Mucosa of stomach (tissue), 1 donor: Measurements from ENCODE around the gene LDLRAD4.

Source experiments
- H3K27me3 ChIP-seq: one replicate; pipeline ENCODE4 v1.7.0; 2013; ENCODE audit warnings: mild to moderate bottlenecking, low read length; ENCODE audit not compliant: control insufficient read depth, insufficient read depth
- H3K36me3 ChIP-seq: one replicate; pipeline ENCODE4 v1.7.0; 2013; ENCODE audit warnings: low read length; ENCODE audit not compliant: control insufficient read depth, insufficient read depth
- H3K4me1 ChIP-seq: one replicate; pipeline ENCODE4 v1.7.0; 2013; ENCODE audit warnings: mild to moderate bottlenecking, low read length; ENCODE audit not compliant: control insufficient read depth, insufficient read depth
- H3K4me3 ChIP-seq: one replicate; pipeline ENCODE4 v1.7.0; 2013; ENCODE audit warnings: low read length
- H3K9ac ChIP-seq: one replicate; pipeline ENCODE4 v1.7.0; 2013; ENCODE audit warnings: mild to moderate bottlenecking, low read length, moderate library complexity
- H3K9me3 ChIP-seq: one replicate; pipeline ENCODE4 v1.7.0; 2013; ENCODE audit warnings: mild to moderate bottlenecking, low read length, moderate library complexity; ENCODE audit not compliant: control insufficient read depth
- donor health status: Pancreatic carcinoma.

Gene LDLRAD4

GRCh38 chr18:13429016-13429415 is 210.5 kb downstream of the LDLRAD4 start:
- peaks cover 15% of the 10 kb centered on the region for H3K4me1 ChIP-seq
- H3K9me3 ChIP-seq, result no peaks in the 10 kb centered on the region
- no peaks in the 10 kb centered on the region for H3K27me3 ChIP-seq
- H3K4me3 ChIP-seq, result no peak overlapping the region
- no peak overlapping the region for H3K9ac ChIP-seq
- H3K36me3 ChIP-seq, result no peaks in the 10 kb centered on the region

GRCh38 chr18:13429884-13430510 is 211.4 kb downstream of the LDLRAD4 start:
- H3K9ac ChIP-seq, result no peak overlapping the region
- no peaks in the 10 kb centered on the region for H3K9me3 ChIP-seq
- H3K36me3 ChIP-seq, result no peaks in the 10 kb centered on the region
- no peak overlapping the region for H3K4me3 ChIP-seq
- H3K4me1 ChIP-seq, result peaks cover 15% of the 10 kb centered on the region
- H3K27me3 ChIP-seq, result no peaks in the 10 kb centered on the region

- no peak overlapping the region for H3K9ac ChIP-seq
- H3K27me3 ChIP-seq, result no peaks in the 10 kb centered on the region
- no peaks in the 10 kb centered on the region for H3K9me3 ChIP-seq
- H3K4me1 ChIP-seq, result peaks cover 10% of the 10 kb centered on the region
- H3K4me3 ChIP-seq, result no peak overlapping the region
- no peaks in the 10 kb centered on the region for H3K36me3 ChIP-seq
Observed at GRCh38 chr18:13430663-13431062, 212.1 kb downstream of the LDLRAD4 start.

GRCh38 chr18:13431886-13432285 is 213.3 kb downstream of the LDLRAD4 start:
- Histone ChIP-seq H3K27me3 (no peaks in the 10 kb centered on the region), H3K9ac (no peak overlapping the region), H3K4me1 (no peaks in the 10 kb centered on the region)

GRCh38 chr18:13433125-13433524 is 214.6 kb downstream of the LDLRAD4 start:
- Histone ChIP-seq H3K9ac (no peak overlapping the region), H3K9me3 (no peaks in the 10 kb centered on the region), H3K4me1 (no peaks in the 10 kb centered on the region), H3K27me3 (no peaks in the 10 kb centered on the region), H3K36me3 (no peaks in the 10 kb centered on the region), H3K4me3 (no peak overlapping the region)

More at GRCh38 chr18:13431886-13432285, 213.3 kb downstream of the LDLRAD4 start:
- no peak overlapping the region for H3K4me3 ChIP-seq
- no peaks in the 10 kb centered on the region for H3K9me3 ChIP-seq
- no peaks in the 10 kb centered on the region for H3K36me3 ChIP-seq

- Histone ChIP-seq H3K36me3 (no peaks in the 10 kb centered on the region), H3K9ac (no peak overlapping the region), H3K4me3 (no peak overlapping the region), H3K4me1 (no peaks in the 10 kb centered on the region), H3K9me3 (no peaks in the 10 kb centered on the region), H3K27me3 (no peaks in the 10 kb centered on the region)
Observed at GRCh38 chr18:13433685-13434084, 215.1 kb downstream of the LDLRAD4 start.

- H3K27me3 ChIP-seq, result no peaks in the 10 kb centered on the region
- no peak overlapping the region for H3K9ac ChIP-seq
- H3K36me3 ChIP-seq, result no peaks in the 10 kb centered on the region
- no peak overlapping the region for H3K4me3 ChIP-seq
- no peaks in the 10 kb centered on the region for H3K4me1 ChIP-seq
- no peaks in the 10 kb centered on the region for H3K9me3 ChIP-seq
Observed at GRCh38 chr18:13434854-13435253, 216.3 kb downstream of the LDLRAD4 start.

- Histone ChIP-seq H3K36me3 (no peaks in the 10 kb centered on the region), H3K9ac (no peak overlapping the region), H3K9me3 (no peaks in the 10 kb centered on the region), H3K4me3 (no peak overlapping the region), H3K4me1 (no peaks in the 10 kb centered on the region), H3K27me3 (no peaks in the 10 kb centered on the region)
Observed at GRCh38 chr18:13435586-13436333, 217.2 kb downstream of the LDLRAD4 start.

- Histone ChIP-seq H3K9me3 (no peaks in the 10 kb centered on the region), H3K4me1 (no peaks in the 10 kb centered on the region), H3K36me3 (no peaks in the 10 kb centered on the region), H3K4me3 (no peak overlapping the region), H3K27me3 (no peaks in the 10 kb centered on the region), H3K9ac (no peak overlapping the region)
Observed at GRCh38 chr18:13436576-13436975, 218.0 kb downstream of the LDLRAD4 start.

- H3K9me3 ChIP-seq, result no peaks in the 10 kb centered on the region
- no peaks in the 10 kb centered on the region for H3K27me3 ChIP-seq
- H3K36me3 ChIP-seq, result no peaks in the 10 kb centered on the region
- H3K4me3 ChIP-seq, result no peak overlapping the region
- no peak overlapping the region for H3K9ac ChIP-seq
- H3K4me1 ChIP-seq, result no peaks in the 10 kb centered on the region
Observed at GRCh38 chr18:13437034-13437433, 218.5 kb downstream of the LDLRAD4 start.

- no peaks in the 10 kb centered on the region for H3K9me3 ChIP-seq
- no peaks in the 10 kb centered on the region for H3K36me3 ChIP-seq
- H3K4me1 ChIP-seq, result no peaks in the 10 kb centered on the region
- no peak overlapping the region for H3K4me3 ChIP-seq
- H3K9ac ChIP-seq, result no peak overlapping the region
- H3K27me3 ChIP-seq, result no peaks in the 10 kb centered on the region
Observed at GRCh38 chr18:13437796-13438506, 219.4 kb downstream of the LDLRAD4 start.

- Histone ChIP-seq H3K36me3 (no peaks in the 10 kb centered on the region), H3K27me3 (no peaks in the 10 kb centered on the region), H3K4me3 (no peak overlapping the region), H3K4me1 (no peaks in the 10 kb centered on the region), H3K9me3 (no peaks in the 10 kb centered on the region), H3K9ac (no peak overlapping the region)
Observed at GRCh38 chr18:13438507-13439056, 220.0 kb downstream of the LDLRAD4 start.
